DMS153 (cell line): ENCODE data around the gene SIRT7.

ENCODE experiments used
- DNase-seq: peaks from one replicate; lab custom pipeline; 2025; lab: John Stamatoyannopoulos, UW

Gene SIRT7

DNA sequence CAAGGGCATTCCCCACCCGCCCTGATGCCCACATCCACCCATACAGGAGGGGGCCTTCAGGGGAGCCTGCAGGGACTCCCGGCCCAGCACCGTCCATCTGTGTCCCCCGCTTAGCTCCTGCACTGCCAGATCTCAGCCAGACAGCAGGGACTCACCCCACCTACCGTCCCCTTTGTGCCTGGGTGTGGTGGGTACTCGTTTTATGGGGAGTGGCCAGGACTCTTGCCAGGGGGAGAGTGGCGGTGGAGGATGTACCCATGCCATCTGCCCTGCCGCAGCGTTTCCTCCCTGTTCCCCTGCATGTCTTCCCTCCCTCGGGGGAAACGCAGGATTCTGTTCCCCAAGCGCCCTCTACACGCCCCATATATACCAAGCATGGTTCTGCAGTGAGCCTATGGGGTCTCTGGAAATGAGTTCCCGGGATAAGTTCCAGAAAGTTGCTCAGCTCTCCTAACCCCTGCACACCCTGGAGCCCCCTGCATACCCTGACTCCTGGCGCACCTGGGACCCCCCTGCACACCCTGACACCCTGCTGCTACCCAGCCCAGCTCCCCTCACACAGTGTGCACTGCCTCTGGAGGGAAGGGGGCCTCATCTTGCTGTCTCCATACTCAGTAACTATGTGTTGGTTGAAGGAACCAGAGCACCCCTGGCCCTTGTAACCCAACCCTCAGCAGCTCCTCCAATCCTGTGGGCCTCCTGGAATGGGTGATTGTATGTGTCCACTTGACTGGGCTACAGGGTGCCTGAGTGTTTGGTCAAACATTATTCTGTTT lies 13.8 kb upstream of the SIRT7 start:
- no peak for DNase-seq

DNA sequence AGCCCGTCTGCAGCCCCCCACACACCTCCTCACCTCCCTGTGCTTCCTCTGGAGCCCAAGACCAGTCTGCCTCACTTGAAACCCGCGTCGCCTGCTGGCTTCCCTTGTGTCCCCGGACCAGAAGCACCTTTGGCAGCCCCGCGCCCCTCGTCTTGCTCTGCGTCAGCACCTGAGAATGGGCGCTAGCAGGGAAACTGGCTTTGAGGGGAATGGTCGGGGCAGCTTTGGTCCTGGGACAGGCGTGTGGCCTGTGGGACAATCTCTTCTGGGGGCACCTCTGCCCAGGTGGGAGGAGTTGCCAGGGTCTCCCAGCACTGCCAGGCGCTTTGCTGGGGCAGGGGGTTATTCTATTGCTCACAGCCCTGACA lies 13.2 kb upstream of the SIRT7 start:
- DNase-seq = no peak

DNA sequence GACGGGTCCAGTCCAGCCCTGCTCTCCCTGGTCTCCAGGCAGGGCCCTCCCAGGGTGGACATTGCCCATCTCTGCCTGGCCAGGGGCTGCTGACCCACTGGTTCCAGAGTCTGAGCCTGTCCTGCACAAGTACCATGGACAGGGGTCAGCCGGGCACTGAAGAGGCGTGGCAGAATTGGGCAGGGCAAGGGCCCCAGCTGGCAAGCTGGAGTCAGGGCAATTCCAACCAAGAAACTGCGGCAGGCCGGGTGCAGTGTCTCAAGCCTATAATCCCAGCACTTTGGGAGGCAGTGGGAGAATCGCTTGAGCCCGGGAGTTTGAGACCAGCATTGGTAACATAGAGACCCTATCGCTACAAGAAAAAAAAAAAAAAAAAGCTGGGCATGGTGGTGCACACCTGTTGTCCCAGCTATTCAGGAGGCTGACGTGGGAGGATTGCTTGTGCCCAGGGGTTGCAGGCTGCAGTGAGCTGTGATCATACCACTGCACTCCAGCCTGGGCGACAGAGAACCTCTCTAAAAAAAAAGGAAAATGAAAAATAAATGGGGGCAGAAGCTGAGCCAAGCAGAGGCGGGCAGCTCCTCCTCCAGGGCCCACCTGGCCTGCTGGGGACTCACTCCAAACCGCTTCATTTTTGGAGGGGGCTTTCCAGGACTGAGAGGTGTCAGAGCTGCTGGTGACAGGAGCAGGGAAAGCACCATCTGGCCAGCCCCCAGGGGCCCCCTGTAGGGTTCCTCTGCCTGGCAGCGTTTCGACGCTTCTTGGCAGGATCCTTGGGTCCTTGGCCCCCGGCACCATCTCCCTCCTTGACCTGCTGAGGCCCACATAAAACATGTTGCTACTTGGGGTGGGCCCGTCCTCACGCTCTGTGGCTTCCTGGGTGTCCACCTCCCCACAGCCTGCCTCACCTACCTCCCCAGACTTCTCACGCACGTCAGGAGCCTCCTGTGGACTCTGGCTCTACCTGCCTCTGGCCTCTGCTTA lies 12.5 kb upstream of the SIRT7 start:
- no peak for DNase-seq

DNA sequence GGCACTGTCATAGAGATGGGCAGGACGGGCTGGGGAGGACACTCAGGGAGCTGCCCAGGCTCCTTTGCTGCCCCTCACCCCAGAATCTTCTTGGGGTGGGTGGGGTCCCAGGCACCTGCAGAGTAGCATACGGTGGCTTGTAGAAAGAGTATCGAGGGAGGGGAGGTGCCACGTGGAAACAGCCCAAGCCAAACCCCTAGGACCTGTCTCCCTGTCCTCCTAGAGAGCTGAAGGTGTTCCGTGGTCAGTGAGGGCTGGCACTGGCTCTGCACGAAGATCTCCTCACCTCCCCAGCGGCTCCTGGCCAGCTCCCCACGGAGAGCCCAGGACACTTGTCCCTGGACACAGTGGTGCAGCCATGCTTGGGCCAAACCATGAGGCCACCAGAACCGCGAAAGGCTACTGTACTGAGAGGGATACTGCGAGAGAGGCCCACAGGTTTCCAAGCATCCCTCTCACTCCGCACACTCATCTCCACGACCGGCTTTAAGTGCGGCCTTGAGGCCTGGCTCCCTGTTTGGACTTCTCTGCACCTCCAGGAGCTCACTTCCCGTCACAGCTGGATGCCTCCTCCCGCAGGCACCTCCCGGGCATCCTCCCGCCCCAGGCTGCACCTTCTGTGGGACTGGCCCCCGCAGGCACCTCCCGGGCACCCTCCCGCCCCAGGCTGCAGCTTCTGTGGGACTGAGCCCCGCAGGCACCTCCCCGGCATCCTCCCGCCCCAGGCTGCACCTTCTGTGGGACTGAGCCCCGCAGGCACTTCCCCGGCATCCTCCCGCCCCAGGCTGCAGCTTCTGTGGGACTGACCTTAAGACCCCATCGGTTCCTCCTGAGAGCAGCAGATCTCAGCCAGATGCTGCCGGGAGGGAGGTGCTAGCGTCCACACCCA lies 11.5 kb upstream of the SIRT7 start:
- DNase-seq = no peak

DNA sequence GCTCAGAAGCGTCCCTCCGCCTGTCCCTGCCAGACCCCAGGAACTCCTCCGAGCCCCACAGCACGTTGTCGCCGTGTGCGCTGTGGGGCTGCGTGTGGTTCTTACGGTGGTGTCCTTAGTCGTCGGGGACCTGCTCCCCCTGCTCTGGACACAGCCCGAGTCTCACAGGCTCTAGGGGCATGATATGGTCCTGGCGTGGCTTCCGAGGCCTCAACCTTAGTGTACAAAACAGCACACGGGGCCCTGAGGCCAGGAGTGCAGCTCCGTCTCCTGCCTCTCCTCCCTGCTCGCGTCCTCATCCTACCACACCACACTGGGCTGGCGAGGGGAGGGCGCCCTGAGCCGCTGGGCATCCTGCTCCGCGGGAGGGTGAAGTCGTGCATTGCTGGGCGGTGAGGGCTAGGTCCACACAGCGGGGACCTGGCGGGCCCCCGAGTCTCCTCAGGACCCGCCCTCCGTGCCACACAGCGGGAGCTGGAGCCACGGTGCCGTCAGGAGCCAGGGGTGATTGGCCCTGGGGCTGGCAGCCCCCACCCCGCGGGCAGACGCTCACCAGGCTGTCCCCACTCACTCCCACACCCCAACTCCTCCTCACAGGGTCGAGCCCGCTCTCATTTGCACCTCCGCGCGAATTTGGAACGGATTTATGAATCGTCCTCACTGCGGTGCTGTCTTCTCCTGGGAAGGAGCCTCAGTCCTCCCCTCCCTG lies 10.7 kb upstream of the SIRT7 start:
- DNase-seq = no peak

DNA sequence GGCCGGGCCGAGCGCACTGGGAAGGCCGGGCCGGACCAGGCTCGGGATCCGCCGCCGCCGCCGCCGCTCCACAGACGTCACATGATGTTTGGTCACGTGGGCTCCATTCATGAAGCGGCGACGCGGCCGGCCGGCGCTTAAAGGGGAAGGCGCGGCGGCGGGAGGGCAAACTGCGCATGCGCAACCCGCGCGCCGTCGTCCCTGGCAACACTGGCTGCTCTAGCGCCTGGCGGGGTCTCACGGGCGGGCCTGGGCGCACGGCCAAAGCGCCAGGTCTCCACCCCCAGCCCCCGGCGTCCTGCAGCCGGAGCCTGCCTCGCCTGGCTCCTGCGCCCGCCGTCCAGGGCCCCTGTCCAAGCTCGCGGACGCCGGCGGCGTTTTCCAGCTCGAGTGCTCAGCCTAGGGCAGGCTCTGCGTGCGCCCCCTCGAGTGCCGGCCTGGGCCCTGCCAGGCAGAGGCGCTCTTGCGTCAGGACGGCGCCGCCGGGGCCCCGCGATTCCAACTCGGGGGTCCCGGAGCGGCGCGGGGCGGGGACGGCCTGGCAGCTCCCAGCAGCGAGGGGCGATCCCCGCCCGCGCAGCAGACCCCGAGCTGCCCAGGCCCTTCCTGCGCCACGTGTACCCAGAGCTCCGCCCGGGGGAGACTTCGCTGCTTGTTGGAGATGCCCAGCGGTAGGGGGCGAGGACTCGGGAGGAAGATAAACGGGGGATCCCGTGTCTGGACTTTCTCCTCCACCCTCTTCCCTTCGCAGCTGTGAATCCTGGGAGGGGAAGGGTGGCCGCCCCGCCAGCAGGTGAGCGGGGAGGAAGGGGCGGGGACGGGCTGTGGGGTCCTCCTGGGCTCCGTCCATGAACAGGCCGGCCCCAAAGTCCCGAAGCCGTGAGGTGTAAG lies 9.9 kb upstream of the SIRT7 start, which contains the start of gene MAFG:
MAFG (minus strand) TSS at position 83 of the 891 bp plus-strand sequence. CDS start 4,550 bp downstream, outside the sequence.
- DNase-seq = peak; percentile 69

DNA sequence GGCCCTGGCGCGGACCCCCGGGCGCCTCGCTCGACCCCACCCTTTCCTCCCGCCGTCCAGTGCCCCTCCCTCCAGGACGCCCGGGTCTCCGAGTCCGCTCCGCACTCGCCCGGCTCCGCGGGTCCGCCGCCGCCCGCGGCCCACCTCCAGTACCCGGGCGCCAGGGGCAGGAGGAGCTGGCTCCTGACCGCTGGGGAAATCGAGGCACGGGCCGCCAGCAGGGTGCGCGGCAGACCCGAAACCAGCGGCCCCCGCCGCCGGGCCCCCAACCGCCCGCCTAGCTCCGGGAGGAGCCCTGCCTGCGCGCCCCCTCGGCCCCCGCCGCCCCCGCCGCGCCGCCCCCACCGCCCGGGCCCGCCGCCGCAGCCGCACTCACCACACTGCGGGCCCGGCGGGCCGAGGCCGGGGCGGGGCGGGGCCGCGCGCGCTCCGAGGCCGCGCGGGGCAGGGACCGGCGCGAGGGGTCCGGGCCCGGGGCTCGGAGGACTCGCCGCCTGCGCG lies 9.2 kb upstream of the SIRT7 start:
- DNase-seq = no peak

DNA sequence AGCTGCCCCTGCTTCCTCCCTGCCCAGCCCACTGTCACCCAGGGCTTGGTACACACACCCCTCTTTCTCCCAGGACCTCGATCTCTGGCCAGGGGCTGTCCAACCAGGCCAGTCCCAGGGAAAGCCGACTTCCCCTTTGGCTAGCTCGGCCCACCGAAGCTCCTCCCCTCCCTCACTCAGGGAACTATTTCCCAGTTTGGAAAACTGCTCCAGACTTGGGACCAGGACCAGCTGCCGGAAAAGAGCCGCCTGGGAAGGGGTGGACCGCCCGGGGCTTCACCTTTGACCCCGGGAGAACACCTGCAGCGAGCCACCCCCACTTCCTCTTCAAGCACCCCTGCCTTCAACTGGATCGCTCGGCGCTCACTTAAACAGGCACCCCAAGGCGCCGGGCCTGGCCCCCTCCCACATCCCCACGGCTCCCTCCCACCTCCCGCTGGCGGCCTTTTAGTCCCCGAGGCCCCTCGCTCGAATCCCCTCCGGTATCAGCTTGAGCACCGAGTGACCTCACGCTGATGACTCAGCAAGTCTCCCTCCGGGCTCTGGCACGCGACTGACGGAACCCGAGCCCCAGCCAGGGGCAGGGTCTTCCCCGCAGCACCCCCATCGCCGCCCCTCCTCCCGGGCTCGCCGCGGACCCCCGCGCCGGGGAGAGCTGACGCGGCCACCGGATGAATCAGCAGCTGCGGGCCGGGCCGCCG lies 8.6 kb upstream of the SIRT7 start:
- no peak for DNase-seq

DNA sequence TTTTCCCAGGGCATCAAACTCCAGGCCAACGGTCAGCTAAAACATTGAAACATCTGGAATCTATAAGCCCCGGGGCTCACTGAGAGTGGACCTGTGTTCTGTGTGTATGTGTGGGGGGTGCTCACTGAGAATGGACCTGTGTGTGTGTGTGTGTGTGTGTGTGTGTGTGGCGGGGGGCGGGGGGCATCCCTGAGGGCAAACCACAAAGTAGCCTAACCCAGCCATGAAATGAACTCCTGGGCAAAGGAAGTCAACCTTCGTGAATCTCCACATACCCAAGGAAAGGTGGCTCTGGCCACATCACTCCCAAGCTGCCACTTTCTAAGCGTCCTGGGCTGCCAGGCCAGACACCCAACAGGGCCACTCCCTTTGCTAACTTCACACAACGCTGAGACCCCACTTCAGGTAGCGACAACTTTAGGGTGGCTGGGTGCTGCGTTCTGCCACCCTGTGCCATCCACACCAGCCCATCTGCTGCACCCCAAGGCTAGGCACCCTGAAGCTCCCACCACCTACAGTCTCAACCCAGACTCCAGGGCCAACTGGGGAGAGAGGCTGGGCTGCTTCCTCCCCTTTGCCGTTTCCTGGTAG lies 8.0 kb upstream of the SIRT7 start:
- DNase-seq = no peak

DNA sequence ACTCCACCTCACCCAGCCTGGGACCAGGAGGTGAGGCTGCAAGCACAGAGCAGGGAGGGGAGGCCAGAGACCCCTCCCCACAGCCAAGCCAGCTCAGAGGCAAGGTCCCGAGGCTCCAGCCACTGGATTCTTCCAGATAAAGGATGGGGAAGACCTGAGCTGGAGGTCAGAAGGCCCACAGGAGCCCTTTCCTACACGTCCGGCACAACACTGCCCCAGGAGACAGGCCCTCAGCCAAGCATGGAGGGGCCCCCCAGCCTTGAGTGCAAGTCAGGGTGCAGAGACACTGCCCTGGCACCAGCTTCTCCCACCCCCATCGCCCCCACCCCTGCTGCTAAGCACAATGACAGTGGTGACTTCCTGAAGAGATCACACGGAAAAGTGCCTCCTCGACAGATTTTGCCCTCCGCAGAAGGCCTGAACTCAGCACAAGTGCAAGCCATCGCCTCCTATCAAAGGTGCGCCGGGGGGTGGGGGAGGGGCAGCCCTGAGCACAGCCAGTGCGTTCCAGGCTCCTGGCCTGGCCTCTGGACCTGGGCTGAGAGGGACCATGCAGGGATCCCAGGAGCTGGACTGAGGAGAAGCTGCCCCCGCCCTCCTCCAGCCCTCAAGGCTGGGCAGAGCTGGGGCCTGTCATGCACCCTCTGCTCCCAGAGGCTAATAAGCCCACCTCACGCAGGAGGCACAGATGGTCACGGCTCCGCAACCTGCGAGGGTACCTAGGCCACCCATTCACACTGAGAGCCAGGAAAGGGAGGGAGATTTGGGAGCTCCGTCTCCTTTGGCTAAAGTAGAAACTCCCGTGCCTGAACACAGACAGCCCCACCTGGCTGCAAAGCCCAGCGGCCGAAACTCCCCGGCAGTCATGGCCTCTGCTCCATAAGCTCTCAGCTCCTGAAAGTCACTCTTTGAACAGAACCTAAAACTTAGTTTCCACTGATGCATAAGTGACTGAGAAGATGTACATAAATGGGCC lies 6.9 kb upstream of the SIRT7 start:
- no peak for DNase-seq

DNA sequence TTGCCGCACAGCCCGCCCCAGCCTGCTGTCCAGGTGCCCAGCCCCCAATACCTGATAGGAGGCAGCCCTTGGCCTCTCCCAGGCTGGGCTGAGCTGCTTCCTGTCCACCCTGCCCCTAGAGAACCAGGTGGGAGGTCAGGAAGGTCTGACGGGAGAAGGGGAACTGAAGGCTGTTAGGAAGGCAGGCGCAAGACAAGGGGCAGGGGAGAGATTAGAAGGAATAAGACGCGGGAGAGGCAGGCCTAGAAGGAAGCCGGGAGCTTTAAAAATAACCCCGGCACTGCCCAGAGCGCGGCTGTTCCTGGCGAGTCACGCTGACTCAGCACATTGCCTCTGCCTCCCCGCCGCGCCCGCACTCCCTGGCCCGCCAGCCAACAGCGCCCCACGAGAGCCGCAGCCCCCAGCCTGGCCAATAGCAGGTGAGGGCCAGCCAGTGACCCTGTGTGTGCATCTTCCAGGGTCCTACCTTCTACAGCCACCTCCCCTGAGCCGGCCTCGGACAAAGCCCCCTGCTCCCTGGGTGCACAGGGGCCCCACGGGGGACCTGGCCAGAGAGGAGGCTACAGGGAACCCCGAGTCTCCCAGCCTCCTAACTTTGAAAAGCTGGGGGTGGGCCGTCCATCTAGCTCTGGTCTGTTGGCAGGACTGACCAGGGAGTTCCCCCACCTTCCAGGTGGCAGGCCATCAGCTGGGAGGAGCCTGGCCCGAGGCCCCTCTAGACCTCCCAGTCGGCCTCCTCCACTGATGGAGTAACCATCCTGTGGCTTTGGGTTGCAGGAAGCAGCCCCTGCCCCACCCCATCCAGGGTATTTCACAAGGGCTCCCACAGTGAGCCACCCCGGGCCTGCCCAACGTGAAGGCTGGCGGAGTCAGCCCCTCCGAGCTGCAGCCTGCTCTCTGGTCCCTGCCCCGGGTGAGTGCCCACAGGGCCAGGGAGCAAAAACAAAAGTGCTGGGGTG lies 5.6 kb upstream of the SIRT7 start:
- no peak for DNase-seq

DNA sequence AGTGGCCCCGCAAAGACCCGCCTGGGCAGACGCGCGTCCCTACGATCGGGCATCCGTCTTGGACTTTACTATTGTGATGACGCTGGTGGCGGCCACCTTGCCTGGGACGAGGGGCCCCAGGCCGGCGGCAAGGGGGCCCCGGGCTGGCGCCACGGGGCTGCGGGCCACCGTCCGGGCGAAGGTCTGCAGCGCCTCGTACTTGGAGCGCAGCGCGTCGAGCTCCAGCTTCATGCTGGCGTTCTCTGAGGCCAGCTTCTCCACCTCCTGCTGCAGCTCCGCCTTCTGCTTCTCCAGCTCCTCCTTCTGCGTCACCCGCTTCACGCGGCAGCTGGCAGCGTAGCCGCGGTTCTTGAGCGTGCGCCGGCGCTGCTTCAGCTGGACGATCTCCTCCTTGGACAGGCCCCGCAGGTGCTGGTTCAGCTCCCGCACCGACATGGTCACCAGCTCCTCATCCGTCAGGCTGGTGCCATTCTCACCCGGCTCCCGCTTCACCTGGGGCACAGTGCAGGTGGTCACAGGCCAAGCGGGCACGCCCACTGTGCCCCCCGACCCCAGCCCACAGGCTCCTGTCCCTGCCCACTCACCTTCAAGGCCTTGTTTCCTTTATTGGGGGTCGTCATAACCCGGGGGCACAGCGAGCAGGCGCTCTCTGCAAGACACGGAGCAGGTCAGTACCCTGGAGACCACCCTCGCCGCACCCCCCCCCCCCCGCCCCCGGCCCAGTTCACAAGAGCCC lies 4.8 kb upstream of the SIRT7 start:
- no peak for DNase-seq

DNA sequence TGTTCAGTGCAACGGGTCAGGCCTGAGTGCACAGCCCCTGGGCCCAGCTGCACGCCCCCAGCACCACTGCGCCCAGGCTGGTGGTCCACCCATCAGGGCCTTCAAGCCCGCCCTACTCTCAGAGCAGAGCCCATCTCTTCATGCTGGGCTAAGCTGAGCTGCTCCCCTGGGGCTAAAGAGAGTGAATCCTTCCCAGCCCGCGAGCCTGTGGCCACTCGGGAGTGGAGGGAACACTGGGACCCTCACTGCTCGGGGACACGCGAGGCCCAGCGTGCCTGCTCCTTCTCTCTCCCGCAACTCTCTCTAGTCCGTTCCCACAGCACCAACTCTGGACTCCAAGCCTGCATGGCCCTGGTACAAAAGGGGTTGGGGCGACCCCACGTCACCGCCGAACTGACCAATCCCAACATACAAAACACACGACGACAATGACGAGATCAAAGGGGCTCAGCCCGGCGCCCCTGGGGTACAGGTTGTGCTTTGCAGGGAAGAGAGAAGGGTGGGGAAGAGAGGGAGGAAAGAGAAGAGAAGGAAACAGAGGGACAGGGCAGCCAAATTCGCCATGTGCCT lies 4.1 kb upstream of the SIRT7 start:
- no peak for DNase-seq

DNA sequence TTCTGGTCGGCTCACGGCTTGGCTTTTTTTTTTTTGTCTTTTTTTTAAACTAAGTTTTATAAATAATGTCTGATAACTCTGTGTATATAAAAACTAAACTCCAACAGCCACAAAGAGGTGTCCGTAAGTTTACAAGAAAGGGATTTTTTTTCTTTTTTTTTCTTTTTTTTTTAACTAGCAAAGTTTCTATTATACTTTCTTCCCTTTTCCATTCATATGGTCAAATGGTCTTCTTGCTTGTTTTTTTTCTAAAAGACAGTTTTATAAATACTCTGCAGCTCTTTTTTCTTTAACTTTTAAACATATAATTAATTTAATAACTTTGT lies 3.5 kb upstream of the SIRT7 start:
- no peak for DNase-seq

DNA sequence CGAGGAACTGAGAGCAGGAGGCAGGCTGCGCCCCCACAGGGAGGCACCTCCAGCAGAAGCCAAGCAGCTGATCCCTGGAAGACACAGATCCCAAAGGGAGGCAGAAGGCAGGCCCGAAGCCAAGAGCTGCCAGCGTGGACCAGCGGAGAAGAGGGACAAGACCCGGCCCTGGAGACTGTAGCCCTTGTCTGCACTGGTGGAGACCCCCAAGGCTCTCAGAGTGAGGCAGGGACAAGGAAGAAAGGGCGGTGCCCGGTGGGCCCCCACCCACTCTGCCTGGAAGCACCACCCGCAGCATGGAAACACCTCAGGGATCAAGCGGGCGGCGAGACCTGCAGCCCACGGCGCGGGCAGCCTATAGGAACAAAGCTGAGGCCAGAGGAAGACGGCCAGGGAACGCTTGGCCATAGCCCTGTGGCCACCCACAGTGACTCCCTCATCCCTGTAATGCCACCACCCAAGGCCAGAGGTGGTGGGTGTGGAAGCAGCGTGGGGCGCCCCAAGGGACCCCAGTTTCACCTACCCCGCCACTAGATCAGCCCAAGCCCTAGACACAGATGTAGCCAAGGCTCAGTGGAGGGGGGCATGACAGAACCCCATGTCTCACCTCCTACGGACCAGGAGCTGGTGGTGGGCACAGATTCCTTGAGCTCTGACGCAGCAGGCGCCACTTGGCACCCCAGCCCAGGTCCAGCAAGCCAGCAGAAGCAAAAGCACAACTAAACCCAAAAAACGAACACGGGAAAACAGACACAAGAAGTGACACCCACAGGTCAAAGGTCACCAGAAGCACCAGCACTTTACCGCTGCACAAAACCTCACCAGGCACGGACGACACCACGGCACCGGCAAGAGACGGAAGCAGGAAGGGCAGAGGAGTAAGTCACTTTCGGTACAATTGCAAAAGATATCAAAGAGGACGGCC lies 2.9 kb upstream of the SIRT7 start:
- DNase-seq = no peak
